ENCODE results near the gene EN1.

GRCh38 chr2:118805064-118805690 is 42.3 kb downstream of the EN1 start:
- TF ChIP-seq SP1 (IDR thresholded peaks at IDR 0.05) (no peak), FOXA1 (IDR thresholded peaks at IDR 0.05) (no peak), TARDBP (IDR thresholded peaks at IDR 0.05) (no peak)
